Lung (tissue), 12 donors: ENCODE results near the gene HMGCLL1. TPM values are rescaled to one million over a fixed set of nuclear protein-coding genes. Genes with fewer than 3 reads are reported as not detected.
A peak's percentile ranks its signal among the peaks of the same experiment; 100 is the strongest.

Source experiments
- ATAC-seq: fragments of 200-7000 bp; cut with Tn5 transposase; one replicate; pipeline ENCODE4 v1.9.1; 2020; ENCODE audit warnings: moderate number of reproducible peaks; ENCODE audit not compliant: insufficient read depth, low FRiP score
- DNase-seq, 3 donors: peaks; one replicate each; pipeline ENCODE4 v3.0.0-alpha.2; 2013 to 2017
- H3K27ac ChIP-seq, 2 donors: one replicate each; pipeline ENCODE4 v1.5.1; 2013; ENCODE audit warnings: mild to moderate bottlenecking in 2 of 2, moderate library complexity in 2 of 2, control low read depth in 1 of 2, inconsistent platforms in 1 of 2, low read depth in 1 of 2, low read length in 1 of 2
- H3K27me3 ChIP-seq, 3 donors: one replicate each; pipeline ENCODE4 v1.5.1; 2013; ENCODE audit warnings: low read length in 2 of 3; ENCODE audit not compliant: control insufficient read depth in 3 of 3, insufficient read depth in 3 of 3
- H3K36me3 ChIP-seq, 4 donors: one replicate each; pipeline ENCODE4 v1.5.1; 2013; ENCODE audit warnings: low read length in 4 of 4, mild to moderate bottlenecking in 1 of 4, moderate library complexity in 1 of 4; ENCODE audit not compliant: control insufficient read depth in 4 of 4, insufficient read depth in 4 of 4
- H3K4me1 ChIP-seq, 5 donors: one replicate each; pipeline ENCODE4 v1.5.1; 2013; ENCODE audit warnings: low read length in 5 of 5, mild to moderate bottlenecking in 2 of 5, moderate library complexity in 1 of 5; ENCODE audit not compliant: control insufficient read depth in 5 of 5, insufficient read depth in 5 of 5
- H3K4me3 ChIP-seq: one replicate; pipeline ENCODE4 v1.5.1; 2013; ENCODE audit warnings: mild to moderate bottlenecking, control low read depth, moderate library complexity
- H3K9ac ChIP-seq, 2 donors: one replicate each; pipeline ENCODE4 v1.5.1; 2013; ENCODE audit warnings: low read length in 2 of 2, control low read depth in 1 of 2; ENCODE audit not compliant: insufficient read depth in 1 of 2
- H3K9me3 ChIP-seq, 4 donors: one replicate each; pipeline ENCODE4 v1.5.1; 2013; ENCODE audit warnings: low read length in 3 of 4, mild to moderate bottlenecking in 1 of 4, moderate library complexity in 1 of 4; ENCODE audit not compliant: control insufficient read depth in 4 of 4, insufficient read depth in 3 of 4
- CTCF ChIP-seq: IDR thresholded peaks from 2 replicates; pipeline ENCODE4 v1.5.1; 2012; ENCODE audit warnings: mild to moderate bottlenecking; ENCODE audit errors: control extremely low read depth, extremely low read depth
- WGBS, 2 donors: extraction: QIAGEN DNeasy Blood & Tissue Kit; methylation state at CpG; one replicate each; pipeline ENCODE4 v1.1.7; 2013; 5-methylcytosine and 5-hydroxymethylcytosine counted together
- polyA plus RNA-seq, 2 donors: library from polyadenylated mRNA; stranded (reverse); fragments of 200-250 nt; gene quantifications; one replicate each; pipeline ENCODE4 v1.2.1, GENCODE V29; 2013
- total RNA-seq, 2 donors: library from RNA; depleted of rRNA in 1 of 2; stranded (reverse); fragments of >200 nt in 1 of 2; gene quantifications; one replicate each; pipeline ENCODE4 v1.2.1, GENCODE V29; 2014 to 2021
- donor health status: control.
- donor health status: control.
- donor health status: Bipolar disorder and iron deficiency.
- donor health status: healthy.
- donor health status: DM: yes; HTN: yes; CAD: no.

HMGCLL1 gene
- total and polyA plus RNA-seq, 4 donors: 0.26 to 14.8 (median 2.1) TPM

GRCh38 chr6:55584654-55585354 lies 5.8 kb upstream of the HMGCLL1 start:
- H3K36me3 ChIP-seq: no peaks in the 10 kb centered on the region
- TF ChIP-seq CTCF: no peak

GRCh38 chr6:55576811-55577210 lies 2.2 kb downstream of the HMGCLL1 start:
- H3K36me3 ChIP-seq: peaks cover 0 to 4% (median 0%) of the 10 kb centered on the region in 4 donors
- no peak overlapping the region for H3K9ac ChIP-seq
- peaks cover 0 to 5% (median 4%) of the 10 kb centered on the region in 5 donors for H3K4me1 ChIP-seq
- DNase-seq: no peak
- no peak overlapping the region for H3K4me3 ChIP-seq
- no peak for ATAC-seq
- no peak for TF ChIP-seq CTCF
- H3K9me3 ChIP-seq: peaks cover 0 to 4% (median 3%) of the 10 kb centered on the region in 4 donors
- no peak overlapping the region for H3K27ac ChIP-seq
- 66 to 80% methylated on average over 3 of the region's 3 CpGs for WGBS, 2 donors
- no peaks in the 10 kb centered on the region for H3K27me3 ChIP-seq

More at GRCh38 chr6:55584654-55585354, 5.8 kb upstream of the HMGCLL1 start:
- Histone ChIP-seq H3K4me3 (no peak overlapping the region), H3K27me3 (no peaks in the 10 kb centered on the region), H3K9me3 (no peaks in the 10 kb centered on the region), H3K4me1 (no peaks in the 10 kb centered on the region), H3K9ac (no peak overlapping the region), H3K27ac (no peak overlapping the region)
- peak in 2 of 3 donors; percentile 38 to 66 for DNase-seq
- no peak for ATAC-seq

DNA sequence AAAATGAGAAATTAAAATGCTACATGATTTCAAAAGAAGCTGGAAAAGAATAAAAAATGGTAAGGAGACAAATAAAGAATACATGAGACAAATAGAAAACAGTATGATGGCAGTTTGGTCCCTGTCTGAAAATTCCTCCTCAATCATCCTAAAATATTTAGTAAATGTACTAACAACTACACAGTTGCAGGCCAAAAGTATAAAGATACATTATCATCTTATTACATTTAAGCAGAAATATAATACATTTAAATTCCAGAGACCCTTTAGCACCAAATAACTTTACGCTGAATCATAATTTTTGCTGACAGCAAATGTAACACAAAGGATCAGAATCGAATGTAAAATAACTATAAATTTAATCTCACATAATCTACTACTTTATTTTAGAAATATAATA lies 4.4 kb downstream of the HMGCLL1 start:
- no peak for TF ChIP-seq CTCF
- H3K9me3 ChIP-seq: peaks cover 0 to 4% (median 3%) of the 10 kb centered on the region in 4 donors
- H3K9ac ChIP-seq: no peak overlapping the region
- 82 to 83% methylated on average over 2 of the region's 2 CpGs for WGBS, 2 donors
- H3K27me3 ChIP-seq: no peaks in the 10 kb centered on the region
- no peak overlapping the region for H3K27ac ChIP-seq
- H3K4me1 ChIP-seq: peaks cover 0 to 9% (median 4%) of the 10 kb centered on the region in 5 donors
- no peak overlapping the region for H3K4me3 ChIP-seq
- peak in 2 of 3 donors; percentile 58 to 71 for DNase-seq
- H3K36me3 ChIP-seq: peaks cover 0 to 4% (median 0%) of the 10 kb centered on the region in 4 donors
- ATAC-seq: no peak
